Measurements from ENCODE around the gene SORCS2. TPM values are rescaled to one million over a fixed set of nuclear protein-coding genes. Genes with fewer than 3 reads are reported as not detected.

The SORCS2 gene
- polyA plus RNA-seq, 1 of the 3 experiments (the other 2 are of a cell fraction), result 1.6 TPM

- Histone ChIP-seq H2AFZ (ENCODE audit: low read depth) (no peak overlapping the region), H3K4me2 (no peak overlapping the region), H3K4me1 (ENCODE audit: control insufficient read depth in 1 of 2, insufficient read depth in 2 of 2, low read depth in 1 of 2, low read length in 1 of 2) (peaks cover 0 to 2% of the 10 kb centered on the region in 2 experiments; a peak in 1 of 4 replicates), H3K27me3 (ENCODE audit: insufficient read depth) (peaks cover 32% of the 10 kb centered on the region), H3K79me2 (ENCODE audit: insufficient read depth) (no peaks in the 10 kb centered on the region), H3K9ac (no peak overlapping the region), H3K36me3 (replicated peaks in 1 of 2; ENCODE audit: control insufficient read depth in 1 of 2, insufficient read depth in 2 of 2, low read length in 1 of 2) (no peaks in the 10 kb centered on the region), H4K20me1 (ENCODE audit: insufficient read depth) (no peaks in the 10 kb centered on the region), H3K4me3 (ENCODE audit: low read depth in 2 of 2, low read length in 1 of 2) (no peak overlapping the region), H3K27ac (ENCODE audit: low read depth in 2 of 2, low read length in 1 of 2) (no peak overlapping the region), H3K9me2 (no peaks in the 10 kb centered on the region), H3F3A (replicated peaks; ENCODE audit: insufficient read depth) (no peaks in the 10 kb centered on the region), H3K9me3 (no peaks in the 10 kb centered on the region)
- ChIA-PET CTCF (interaction anchor here (0.6 to 16.0 kb wide), 14 partner anchors 11 to 532 kb away, joined by 3 to 301 read pairs (median 3); partner anchors contain the start of gene GRPEL1), POLR2A (no interaction called here)
- DNase-seq, result no peak
- 60% methylated on average over 7 of the region's 7 CpGs for WGBS (ENCODE audit: low lambda C conversion rate)
- TF ChIP-seq ELF1 (IDR thresholded peaks at IDR 0.05) (no peak), MAX (IDR thresholded peaks at IDR 0.05; ENCODE audit: low read depth) (no peak)
Measured at GRCh38 chr4:7187691-7188090, 4.6 kb upstream of the SORCS2 start.

- Histone ChIP-seq H3K27ac (ENCODE audit: low read depth in 2 of 2, low read length in 1 of 2) (no peak overlapping the region), H3K4me2 (no peak overlapping the region), H2AFZ (ENCODE audit: low read depth) (no peak overlapping the region), H3K27me3 (ENCODE audit: insufficient read depth) (peaks cover 44% of the 10 kb centered on the region), H3K9me2 (no peaks in the 10 kb centered on the region), H3K9ac (no peak overlapping the region), H3K79me2 (ENCODE audit: insufficient read depth) (no peaks in the 10 kb centered on the region), H3F3A (replicated peaks; ENCODE audit: insufficient read depth) (no peaks in the 10 kb centered on the region), H3K4me3 (ENCODE audit: low read depth in 2 of 2, low read length in 1 of 2) (no peak overlapping the region), H3K4me1 (ENCODE audit: control insufficient read depth in 1 of 2, insufficient read depth in 2 of 2, low read depth in 1 of 2, low read length in 1 of 2) (peaks cover 0 to 8% of the 10 kb centered on the region in 2 experiments; a peak in 1 of 4 replicates), H4K20me1 (ENCODE audit: insufficient read depth) (no peaks in the 10 kb centered on the region), H3K9me3 (no peaks in the 10 kb centered on the region), H3K36me3 (replicated peaks in 1 of 2; ENCODE audit: control insufficient read depth in 1 of 2, insufficient read depth in 2 of 2, low read length in 1 of 2) (no peaks in the 10 kb centered on the region)
- ChIA-PET POLR2A (no interaction called here), CTCF (interaction anchor here (0.9 to 16.0 kb wide), 9 partner anchors 12 to 531 kb away, joined by 3 to 301 read pairs (median 6); no protein-coding TSS in a partner anchor)
- TF ChIP-seq TEAD4 (IDR thresholded peaks at IDR 0.05; ENCODE audit: borderline replicate concordance, insufficient read depth) (no peak), FOXM1 (IDR thresholded peaks at IDR 0.05; ENCODE audit: low read depth) (no peak), ELF1 (IDR thresholded peaks at IDR 0.05) (no peak), EZH2phosphoT487 (IDR thresholded peaks at IDR 0.05; ENCODE audit: borderline replicate concordance, low read depth) (no peak), FOXJ3 (CRISPR knock-in tag; IDR thresholded peaks at IDR 0.05) (no peak), EP300 (IDR thresholded peaks at IDR 0.05; ENCODE audit: borderline replicate concordance in 1 of 2, low read depth in 1 of 2, low read length in 1 of 2) (no peak), YY1 (IDR thresholded peaks at IDR 0.05; ENCODE audit: low read depth) (no peak), MXI1 (IDR thresholded peaks at IDR 0.05; ENCODE audit: low read depth, low read length) (no peak), GABPA (IDR thresholded peaks at IDR 0.05; ENCODE audit: low read depth) (no peak), IRF3 (IDR thresholded peaks at IDR 0.05; ENCODE audit: low read depth, low read length) (no peak), ZBTB33 (IDR thresholded peaks at IDR 0.05; ENCODE audit: borderline replicate concordance, low read depth) (no peak), RCOR1 (IDR thresholded peaks at IDR 0.05; ENCODE audit: low read length) (no peak), RFX5 (IDR thresholded peaks at IDR 0.05; ENCODE audit: low read length) (no peak), RAD21 (IDR thresholded peaks at IDR 0.05; ENCODE audit: low read length) (no peak), USF2 (IDR thresholded peaks at IDR 0.05; ENCODE audit: borderline replicate concordance, low read depth, low read length) (no peak)
- 75% methylated on average over 12 of the region's 12 CpGs for WGBS (ENCODE audit: low lambda C conversion rate)
- no peak for DNase-seq
Measured at GRCh38 chr4:7189066-7189465, 3.3 kb upstream of the SORCS2 start.

Measured in SK-N-SH (cell line).